IPS-18c (cell line): ENCODE results near the gene ZAR1.

Experiments
- H3K4me3 ChIP-seq: 2 replicates; pipeline ENCODE4 v1.7.0; 2013; ENCODE audit warnings: low read depth, mild to moderate bottlenecking, low read length, moderate library complexity; ENCODE audit not compliant: insufficient read depth
- H3K9me3 ChIP-seq: one replicate; pipeline ENCODE4 v1.6.1; 2013; ENCODE audit warnings: mild to moderate bottlenecking, low read length, moderate library complexity; ENCODE audit not compliant: control insufficient read depth, insufficient read depth

The ZAR1 gene

DNA sequence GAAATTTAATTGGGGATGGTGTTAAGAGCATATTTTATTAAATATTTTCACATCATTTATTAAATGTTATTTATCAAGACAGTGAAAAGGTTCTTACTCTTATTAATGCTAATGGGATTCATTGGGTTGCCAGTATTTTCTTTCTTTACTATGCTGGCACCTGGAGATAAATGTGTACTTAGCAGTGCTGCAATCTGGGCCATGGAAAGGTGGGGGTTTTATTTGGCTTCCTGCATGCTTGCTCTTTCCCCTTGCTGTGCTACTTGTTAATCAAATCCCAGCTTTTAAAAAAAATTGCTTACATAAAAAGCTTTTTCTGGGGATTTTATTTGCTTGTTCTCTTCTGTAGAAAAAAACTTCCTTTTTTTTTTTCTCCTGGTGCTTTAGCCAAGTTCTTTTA, 48.3 kb downstream of the ZAR1 start:
- no peaks in the 10 kb centered on the region for H3K9me3 ChIP-seq
- no peak overlapping the region for H3K4me3 ChIP-seq

DNA sequence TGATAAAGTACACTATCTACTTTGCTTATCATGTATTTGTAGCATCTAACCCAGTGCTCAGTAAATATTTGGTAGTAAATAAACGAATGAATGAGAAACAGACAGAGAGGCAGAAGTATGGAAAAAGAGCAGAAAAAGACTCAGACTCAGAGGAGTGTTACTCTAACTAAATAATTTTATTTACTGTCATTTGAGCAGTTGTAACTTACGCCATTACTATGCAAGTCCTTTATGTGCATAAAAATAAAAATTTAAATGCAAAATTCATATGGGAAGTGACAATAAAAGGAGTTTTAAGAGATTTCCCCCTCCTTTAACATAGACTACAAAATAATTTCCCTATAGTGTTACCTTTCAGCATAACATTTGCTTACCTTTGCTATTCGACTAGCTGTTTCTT, 49.5 kb downstream of the ZAR1 start:
- Histone ChIP-seq H3K9me3 (no peaks in the 10 kb centered on the region), H3K4me3 (no peak overlapping the region)

DNA sequence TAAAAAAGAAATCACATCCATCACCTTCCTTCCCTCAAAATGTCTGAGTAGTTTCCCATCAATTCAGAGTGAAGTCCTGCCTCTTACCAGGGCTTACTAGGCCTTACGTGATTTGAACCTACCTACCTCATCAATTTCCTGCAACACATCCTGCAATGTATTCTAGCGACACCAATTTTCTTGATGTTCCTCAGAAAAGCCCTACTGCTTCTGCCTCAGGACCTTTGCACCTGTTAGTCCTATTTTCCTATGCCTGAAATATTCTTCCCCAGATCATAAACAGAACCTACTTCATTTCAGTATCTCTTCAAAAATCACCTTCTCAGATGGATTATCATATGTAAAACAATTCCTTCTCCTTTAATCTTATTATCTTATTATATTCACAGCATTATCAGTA, 52.8 kb downstream of the ZAR1 start:
- H3K4me3 ChIP-seq = no peak overlapping the region

DNA sequence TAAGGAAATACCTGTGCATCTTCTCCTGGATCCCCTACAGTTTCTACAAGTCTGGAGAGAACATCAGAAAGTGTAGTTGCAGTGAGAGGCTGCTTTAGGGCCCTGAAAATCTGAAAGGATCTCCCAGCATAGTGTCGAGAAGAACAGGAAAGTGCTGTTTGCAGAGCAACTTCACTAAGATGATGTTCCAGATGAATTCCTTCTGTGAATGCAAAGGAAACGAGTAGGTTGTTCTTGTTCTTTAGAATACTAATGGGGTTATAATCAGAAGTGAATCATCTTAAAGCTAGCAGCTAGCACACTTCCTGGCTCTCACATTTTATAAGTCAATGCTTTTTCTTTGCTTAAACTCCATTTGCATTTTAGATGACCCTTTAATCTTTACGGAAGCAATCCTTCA, 53.7 kb downstream of the ZAR1 start:
- no peaks in the 10 kb centered on the region for H3K9me3 ChIP-seq
- no peak overlapping the region for H3K4me3 ChIP-seq

More for the DNA sequence above, 52.8 kb downstream of the ZAR1 start:
- H3K9me3 ChIP-seq = no peaks in the 10 kb centered on the region
